Right cardiac atrium (tissue), 5 donors: ENCODE measurements around the gene ANAPC16. TPM values are rescaled to one million over a fixed set of nuclear protein-coding genes. Genes with fewer than 3 reads are reported as not detected.
"Not testable (repeated sequence)": the region's sequence is repeated elsewhere in the genome, so short reads cannot be mapped to it uniquely, and the experiment has no call there.

ENCODE experiments used
- ATAC-seq, 2 donors: fragments of 200-7000 bp; cut with Tn5 transposase; one replicate each; pipeline versions ENCODE4 v1.8.0 to v1.9.1; 2020; ENCODE audit warnings: moderate library complexity in 2 of 2, mild to moderate bottlenecking in 1 of 2
- DNase-seq, 3 donors: peaks; one replicate each; pipeline ENCODE4 v3.0.0-alpha.2; 2020
- H3K27ac ChIP-seq: one replicate; pipeline ENCODE4 v1.5.1; 2013; ENCODE audit warnings: mild to moderate bottlenecking, low read length, control low read depth, moderate library complexity
- H3K27me3 ChIP-seq: one replicate; pipeline ENCODE4 v1.6.1; 2013; ENCODE audit not compliant: control insufficient read depth, insufficient read depth
- H3K4me1 ChIP-seq: one replicate; pipeline ENCODE4 v1.6.1; 2013; ENCODE audit warnings: low read length; ENCODE audit not compliant: control insufficient read depth, insufficient read depth
- H3K4me3 ChIP-seq: one replicate; pipeline ENCODE4 v1.5.1; 2013; ENCODE audit warnings: low read length, control low read depth
- H3K9me3 ChIP-seq: one replicate; pipeline ENCODE4 v1.6.1; 2013; ENCODE audit warnings: low read length; ENCODE audit not compliant: control insufficient read depth
- WGBS: extraction: QIAGEN DNeasy Blood & Tissue Kit; methylation state at CpG from one replicate; pipeline ENCODE4 v1.1.7; 2013; 5-methylcytosine and 5-hydroxymethylcytosine counted together
- intact Hi-C, 4 donors: fragments of 100-400 bp; cut with DNase I; formaldehyde crosslinking; loops; one replicate each; pipeline versions ENCODE4 v1.11.0 to v1.14.0; 2022 to 2023
- polyA plus RNA-seq: library from polyadenylated mRNA; stranded (reverse); fragments of 200-250 nt; gene quantifications from one replicate; pipeline ENCODE4 v1.2.3, GENCODE V29; 2013
- total RNA-seq, 4 donors: library from RNA; stranded (reverse); fragmentation: NEBNext Ultra II Directional; extraction: Animal tissue kit (Norgen Biotek cat#: 25700); gene quantifications; one replicate each; pipeline ENCODE4 v1.2.1, GENCODE V29; 2021
- donor health status: healthy with polysubstance abuse.
- donor health status: DM: no; HTN: yes; CAD: no.
- donor health status: DM: no; HTN: no; CAD: no.
- donor health status: DM: no; HTN: yes; CAD: no; lungs with severe emphysema.
- donor health status: DM: yes; HTN: yes; CAD: no.

The ANAPC16 gene
- total and polyA plus RNA-seq, 5 donors: 190 to 287 (median 233) TPM

GRCh38 chr10:72208526-72208925 lies 7.3 kb upstream of the ANAPC16 start:
- H3K4me3 ChIP-seq, H3K9me3 ChIP-seq, H3K4me1 ChIP-seq, H3K27ac ChIP-seq, DNase-seq, H3K27me3 ChIP-seq, ATAC-seq: not testable (repeated sequence)
- intact Hi-C loops: loop anchor here in 1 of 4 donors (10.0 kb wide), 1 partner anchor 74 kb away; no protein-coding TSS in a partner anchor
- WGBS: 60% methylated on average over 2 of the region's 2 CpGs

GRCh38 chr10:72211381-72211780 lies 4.4 kb upstream of the ANAPC16 start:
- H3K27me3 ChIP-seq, DNase-seq, H3K4me3 ChIP-seq, H3K4me1 ChIP-seq, H3K9me3 ChIP-seq, ATAC-seq, H3K27ac ChIP-seq: not testable (repeated sequence)
- WGBS: 93% methylated on average over 11 of the region's 11 CpGs
- intact Hi-C loops: loop anchor here in 1 of 4 donors (10.0 kb wide), 1 partner anchor 123 kb away; no protein-coding TSS in a partner anchor

GRCh38 chr10:72211832-72212231 lies 4.0 kb upstream of the ANAPC16 start:
- H3K4me3 ChIP-seq, DNase-seq, H3K4me1 ChIP-seq, H3K27ac ChIP-seq, H3K9me3 ChIP-seq, ATAC-seq, H3K27me3 ChIP-seq: not testable (repeated sequence)
- 97% methylated on average over 2 of the region's 2 CpGs for WGBS
- intact Hi-C loops: loop anchor here in 1 of 4 donors (10.0 kb wide), 1 partner anchor 123 kb away; no protein-coding TSS in a partner anchor

- Histone ChIP-seq H3K4me3 (no peak overlapping the region), H3K9me3 (no peaks in the 10 kb centered on the region), H3K27ac (peak overlapping the region; percentile 61), H3K27me3 (no peaks in the 10 kb centered on the region), H3K4me1 (no peaks in the 10 kb centered on the region)
- intact Hi-C loops: loop anchor here in 1 of 4 donors (10.0 kb wide), 1 partner anchor 116 kb away; no protein-coding TSS in a partner anchor
- 25% methylated on average over 1 of the region's 1 CpG for WGBS
- no peak for ATAC-seq
- DNase-seq: no peak
Measured at GRCh38 chr10:72218325-72218724, 2.5 kb downstream of the ANAPC16 start.

- H3K27me3 ChIP-seq: no peaks in the 10 kb centered on the region
- 21% methylated on average over 2 of the region's 2 CpGs for WGBS
- H3K27ac ChIP-seq: peak overlapping the region; percentile 76
- DNase-seq (no peak), ATAC-seq (no peak)
- no peaks in the 10 kb centered on the region for H3K4me1 ChIP-seq
- no peak overlapping the region for H3K4me3 ChIP-seq
- no peaks in the 10 kb centered on the region for H3K9me3 ChIP-seq
- intact Hi-C loops: loop anchor here in 1 of 4 donors (10.0 kb wide), 1 partner anchor 116 kb away; no protein-coding TSS in a partner anchor
Measured at GRCh38 chr10:72218726-72219125, 2.9 kb downstream of the ANAPC16 start.

- peak overlapping the region; percentile 68 for H3K27ac ChIP-seq
- no peaks in the 10 kb centered on the region for H3K4me1 ChIP-seq
- intact Hi-C loops: loop anchor here in 1 of 4 donors (10.0 kb wide), 1 partner anchor 115 kb away; no protein-coding TSS in a partner anchor
- no peak for ATAC-seq
- H3K4me3 ChIP-seq: no peak overlapping the region
- H3K9me3 ChIP-seq: no peaks in the 10 kb centered on the region
- 59% methylated on average over 6 of the region's 6 CpGs for WGBS
- no peak for DNase-seq
- H3K27me3 ChIP-seq: no peaks in the 10 kb centered on the region
Measured at GRCh38 chr10:72219235-72219814, 3.5 kb downstream of the ANAPC16 start.

GRCh38 chr10:72220637-72221036 lies 4.8 kb downstream of the ANAPC16 start:
- Histone ChIP-seq H3K4me3 (no peak overlapping the region), H3K27ac (no peak overlapping the region), H3K9me3 (no peaks in the 10 kb centered on the region), H3K27me3 (no peaks in the 10 kb centered on the region), H3K4me1 (no peaks in the 10 kb centered on the region)
- 85% methylated on average over 8 of the region's 8 CpGs for WGBS
- no peak for DNase-seq
- intact Hi-C loops: loop anchor here in 3 of 4 donors (5.0 to 10.0 kb wide), 4 partner anchors 86 to 168 kb away; no protein-coding TSS in a partner anchor
- no peak for ATAC-seq

GRCh38 chr10:72221278-72221677 lies 5.5 kb downstream of the ANAPC16 start:
- 57% methylated on average over 1 of the region's 1 CpG for WGBS
- ATAC-seq (no peak), DNase-seq (no peak)
- Histone ChIP-seq H3K9me3 (no peaks in the 10 kb centered on the region), H3K4me1 (no peaks in the 10 kb centered on the region), H3K27ac (no peak overlapping the region), H3K27me3 (no peaks in the 10 kb centered on the region), H3K4me3 (no peak overlapping the region)
- intact Hi-C loops: loop anchor here in 3 of 4 donors (5.0 to 10.0 kb wide), 4 partner anchors 86 to 169 kb away; no protein-coding TSS in a partner anchor

GRCh38 chr10:72223743-72224101 lies 7.9 kb downstream of the ANAPC16 start:
- H3K27ac ChIP-seq: peak overlapping the region; percentile 97
- ATAC-seq (peak; percentile 41 to 53), DNase-seq (no peak)
- H3K4me1 ChIP-seq: no peaks in the 10 kb centered on the region
- H3K9me3 ChIP-seq: no peaks in the 10 kb centered on the region
- intact Hi-C loops: loop anchor here in 3 of 4 donors (5.0 to 10.0 kb wide), 4 partner anchors 89 to 171 kb away; no protein-coding TSS in a partner anchor
- H3K27me3 ChIP-seq: no peaks in the 10 kb centered on the region
- 52% methylated on average over 1 of the region's 1 CpG for WGBS
- H3K4me3 ChIP-seq: no peak overlapping the region

- not testable (repeated sequence) for H3K4me1 ChIP-seq, H3K27me3 ChIP-seq, DNase-seq, H3K9me3 ChIP-seq, H3K4me3 ChIP-seq, ATAC-seq
- peak overlapping the region; percentile 50 for H3K27ac ChIP-seq
- 89% methylated on average over 6 of the region's 6 CpGs for WGBS
- intact Hi-C loops: loop anchor here in 3 of 4 donors (5.0 to 10.0 kb wide), 4 partner anchors 89 to 172 kb away; no protein-coding TSS in a partner anchor
Measured at GRCh38 chr10:72224191-72224590, 8.4 kb downstream of the ANAPC16 start.

GRCh38 chr10:72226418-72227027 lies 10.7 kb downstream of the ANAPC16 start:
- no peaks in the 10 kb centered on the region for H3K27me3 ChIP-seq
- no peak for ATAC-seq
- no peak for DNase-seq
- H3K4me1 ChIP-seq: peaks cover 5% of the 10 kb centered on the region
- H3K9me3 ChIP-seq: no peaks in the 10 kb centered on the region
- H3K27ac ChIP-seq: no peak overlapping the region
- 89% methylated on average over 6 of the region's 6 CpGs for WGBS
- intact Hi-C loops: loop anchor here in 3 of 4 donors (10.0 kb wide), 3 partner anchors 92 to 102 kb away; no protein-coding TSS in a partner anchor
- H3K4me3 ChIP-seq: no peak overlapping the region
